Effector CD8-positive, alpha-beta T cell (primary cell): Measurements from ENCODE around the gene KATNA1.

Source experiments
- DNase-seq: peaks from one replicate; lab custom pipeline; 2025; lab: John Stamatoyannopoulos, UW

KATNA1 gene

GRCh38 chr6:149608381-149608982, 40.0 kb downstream of the KATNA1 start:
- no peak for DNase-seq

GRCh38 chr6:149600508-149600907, 48.0 kb downstream of the KATNA1 start:
- DNase-seq = no peak

GRCh38 chr6:149593408-149593807, 55.1 kb downstream of the KATNA1 start:
- DNase-seq = no peak

GRCh38 chr6:149592983-149593382, 55.5 kb downstream of the KATNA1 start:
- no peak for DNase-seq

- DNase-seq = no peak
Observed at GRCh38 chr6:149586149-149586548, 62.4 kb downstream of the KATNA1 start.

GRCh38 chr6:149581349-149581748, 67.2 kb downstream of the KATNA1 start:
- DNase-seq = no peak

- DNase-seq = no peak
Observed at GRCh38 chr6:149580880-149581279, 67.6 kb downstream of the KATNA1 start.

- no peak for DNase-seq
Observed at GRCh38 chr6:149567945-149568585, 80.4 kb downstream of the KATNA1 start.

GRCh38 chr6:149567194-149567586, 81.3 kb downstream of the KATNA1 start:
- no peak for DNase-seq

- DNase-seq = peak; percentile 41
Observed at GRCh38 chr6:149566410-149567193, 81.9 kb downstream of the KATNA1 start.

GRCh38 chr6:149565527-149566409, 82.7 kb downstream of the KATNA1 start, which contains the start of gene GINM1:
Gene GINM1 (plus strand): TSS chr6:149566375. CDS start chr6:149566415, 40 bp downstream.
- DNase-seq = peak; percentile 94

- DNase-seq = no peak
Observed at GRCh38 chr6:149563928-149564325, 84.6 kb downstream of the KATNA1 start.

- DNase-seq = no peak
Observed at GRCh38 chr6:149563203-149563927, 85.1 kb downstream of the KATNA1 start.

GRCh38 chr6:149560736-149561135, 87.8 kb downstream of the KATNA1 start:
- DNase-seq = no peak

- no peak for DNase-seq
Observed at GRCh38 chr6:149559389-149559788, 89.1 kb downstream of the KATNA1 start.

- DNase-seq = no peak
Observed at GRCh38 chr6:149558029-149558428, 90.5 kb downstream of the KATNA1 start.

- DNase-seq = no peak
Observed at GRCh38 chr6:149551920-149552319, 96.6 kb downstream of the KATNA1 start.

GRCh38 chr6:149545754-149546471, 102.6 kb downstream of the KATNA1 start, which contains the start of gene PPIL4:
Gene PPIL4 (minus strand): TSS chr6:149546043. CDS start chr6:149546005, 38 bp downstream.
- DNase-seq = peak; percentile 93

GRCh38 chr6:149545258-149545753, 103.2 kb downstream of the KATNA1 start:
- DNase-seq = peak; percentile 62
